DOHH2 (cell line): ENCODE data around the gene HOXA5.

Experiments
- CTCF ChIP-seq: fragments of 200-600 bp; sonication (generic); IDR thresholded peaks from one replicate; pipeline ENCODE4 v1.5.1; 2014; ENCODE audit warnings: antibody characterized with exemption, mild to moderate bottlenecking, low read depth, low read length; ENCODE audit not compliant: poor library complexity, severe bottlenecking
- EZH2phosphoT487 ChIP-seq: fragments of 200-600 bp; sonication (generic); IDR thresholded peaks from 2 replicates; pipeline ENCODE4 v1.6.1; 2017; ENCODE audit warnings: borderline replicate concordance, mild to moderate bottlenecking, antibody characterized with exemption, low read length, moderate library complexity, mixed read lengths

DNA sequence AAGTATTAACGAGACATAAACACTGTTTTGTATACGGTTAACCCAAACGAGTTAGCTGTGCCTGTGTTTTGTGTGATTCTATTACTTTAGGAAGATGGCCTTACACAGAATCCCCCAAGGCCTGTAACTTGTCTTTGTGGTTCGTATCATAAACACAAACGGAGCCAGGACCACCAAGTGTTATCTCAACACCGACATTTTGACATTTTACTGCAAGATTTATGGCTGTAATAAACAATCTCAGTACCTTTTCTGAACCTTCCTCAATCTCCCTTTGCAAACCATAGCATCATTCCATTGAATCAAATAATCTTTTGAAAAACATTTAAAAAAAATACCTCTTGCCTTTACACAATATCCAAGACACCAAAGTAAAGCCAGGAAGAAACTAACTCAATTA lies 10.5 kb downstream of the HOXA5 start:
- TF ChIP-seq CTCF (no peak), EZH2phosphoT487 (no peak)
